H1 (cell line): Measurements from ENCODE around the gene ALG9. TPM values are rescaled to one million over a fixed set of nuclear protein-coding genes. Genes with fewer than 3 reads are reported as not detected.

Experiments used
- BCL11A ChIP-seq, 2 experiments: IDR thresholded peaks; one replicate each; pipeline ENCODE4 v1.6.1; 2011; ENCODE audit warnings: low read depth in 2 of 2, low read length in 2 of 2, mild to moderate bottlenecking in 2 of 2
- CHD1 ChIP-seq: IDR thresholded peaks from 2 replicates; pipeline ENCODE4 v1.6.1; 2012; ENCODE audit warnings: low read depth, low read length, improper control_type of control experiment
- CHD7 ChIP-seq: fragments of 300-600 bp; sonication (generic); IDR thresholded peaks from 2 replicates; pipeline ENCODE4 v1.7.1; 2012; ENCODE audit warnings: low read length, moderate library complexity, mild to moderate bottlenecking, inconsistent platforms; ENCODE audit not compliant: insufficient replicate concordance
- EGR1 ChIP-seq: IDR thresholded peaks from 2 replicates; pipeline ENCODE4 v1.6.1; 2011; ENCODE audit warnings: low read depth, low read length, borderline replicate concordance
- FOSL1 ChIP-seq: IDR thresholded peaks from 2 replicates; pipeline ENCODE4 v1.6.1; 2011; ENCODE audit warnings: mild to moderate bottlenecking, low read depth, low read length, moderate library complexity; ENCODE audit not compliant: insufficient read depth
- GABPA ChIP-seq: IDR thresholded peaks from 2 replicates; pipeline ENCODE4 v1.6.1; 2011; ENCODE audit warnings: mild to moderate bottlenecking, low read length, moderate library complexity, borderline replicate concordance; ENCODE audit not compliant: insufficient read depth
- POLR2AphosphoS5 ChIP-seq: IDR thresholded peaks from 2 replicates; pipeline ENCODE4 v1.6.1; 2011; ENCODE audit warnings: low read depth, low read length
- SRF ChIP-seq: IDR thresholded peaks from 2 replicates; pipeline ENCODE4 v1.6.1; 2011; ENCODE audit warnings: mild to moderate bottlenecking, low read depth, low read length, moderate library complexity
- USF2 ChIP-seq: IDR thresholded peaks from 2 replicates; pipeline ENCODE4 v1.6.1; 2011; ENCODE audit warnings: low read length, improper control_type of control experiment
- polyA plus RNA-seq, 7 experiments: library from polyadenylated mRNA; depleted of rRNA in 3 of 7; stranded (reverse) in 5 of 7; unstranded in 2 of 7; fragments of >200 nt in 5 of 7; fragments of 200-250 nt in 2 of 7; gene quantifications; 1 replicate in 5 of 7; 2 replicates in 1 of 7; 4 replicates in 1 of 7; pipeline versions ENCODE4 v1.2.1 to v1.2.3, GENCODE V29; 2011 to 2013; ENCODE audit warnings: missing spikeins in 2 of 7, mixed read lengths in 2 of 7
- total RNA-seq: library from RNA; stranded (reverse); fragmentation: NEBNext Ultra II Directional; extraction: Animal tissue kit (Norgen Biotek cat#: 25700); gene quantifications from 2 replicates; pipeline ENCODE4 v1.2.1, GENCODE V29; 2021

The ALG9 gene
- total and polyA plus RNA-seq, 2 of the 8 experiments (the other 6 are each of a cell fraction or from before 2014, with no cell fraction given) = 23.5 to 24.5 TPM

- TF ChIP-seq CHD7 (no peak), CHD1 (no peak), EGR1 (no peak), POLR2AphosphoS5 (no peak), SRF (no peak), FOSL1 (no peak), GABPA (no peak), USF2 (no peak), BCL11A (IDR thresholded peaks at IDR 0.05; ENCODE audit: low read depth in 2 of 2, low read length in 2 of 2) (no peak)
Observed at GRCh38 chr11:111748035-111748804, 123.2 kb downstream of the ALG9 start (continued).
